ENCODE measurements around the gene STX3.
A peak's percentile ranks its signal among the peaks of the same experiment; 100 is the strongest.

STX3 gene

DNA sequence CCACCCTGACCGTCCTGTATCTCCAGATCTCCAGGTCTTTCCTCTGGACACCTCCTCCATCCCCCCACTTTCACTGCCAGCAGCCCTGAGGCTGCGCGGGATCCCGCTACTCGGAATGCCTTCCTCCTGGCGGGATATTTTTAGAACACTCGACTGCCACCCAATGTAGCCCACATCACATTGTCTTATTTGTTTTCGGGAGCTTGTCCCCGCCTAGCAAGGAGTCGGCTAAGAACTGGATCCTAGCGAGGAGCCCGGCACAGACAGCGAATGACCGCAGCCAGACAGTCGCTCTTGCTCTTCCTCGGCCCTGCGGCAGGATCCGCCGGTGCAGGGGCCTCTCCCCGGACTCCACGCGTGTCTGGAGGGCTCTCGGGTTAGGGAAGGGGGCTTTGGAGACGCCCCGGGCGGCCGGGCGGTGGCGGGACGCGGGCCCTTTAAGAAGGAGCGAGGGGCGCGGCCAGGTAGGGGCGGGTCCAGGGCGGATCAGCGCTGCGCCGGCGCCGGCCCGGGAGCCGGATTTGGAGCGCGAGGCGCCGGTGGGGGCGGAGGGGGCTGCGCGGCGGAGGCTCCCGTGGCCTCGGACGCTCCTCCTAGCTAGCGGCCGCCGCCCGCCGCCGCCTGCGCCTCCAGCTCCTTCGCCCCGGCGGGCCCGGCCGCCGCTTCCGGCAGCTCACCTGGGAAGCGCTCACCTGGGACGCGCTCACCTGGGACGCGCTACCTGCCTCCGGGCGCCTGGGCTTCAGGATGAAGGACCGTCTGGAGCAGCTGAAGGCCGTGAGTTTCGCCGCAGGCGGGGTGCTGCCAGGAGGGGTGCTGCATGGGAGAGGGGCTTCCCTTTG is at the start of gene STX3:
Gene STX3 (plus strand): TSS at position 518 of the 842 bp plus-strand sequence. CDS start 230 bp downstream, at position 748.
- TF ChIP-seq ZNF274 (IDR thresholded peaks at IDR 0.05; ENCODE audit: low read depth, low read length), result no peak
- peak within 1 kb of the TSS; percentile 60 for H3K4me3 ChIP-seq (ENCODE audit: low read length)

DNA sequence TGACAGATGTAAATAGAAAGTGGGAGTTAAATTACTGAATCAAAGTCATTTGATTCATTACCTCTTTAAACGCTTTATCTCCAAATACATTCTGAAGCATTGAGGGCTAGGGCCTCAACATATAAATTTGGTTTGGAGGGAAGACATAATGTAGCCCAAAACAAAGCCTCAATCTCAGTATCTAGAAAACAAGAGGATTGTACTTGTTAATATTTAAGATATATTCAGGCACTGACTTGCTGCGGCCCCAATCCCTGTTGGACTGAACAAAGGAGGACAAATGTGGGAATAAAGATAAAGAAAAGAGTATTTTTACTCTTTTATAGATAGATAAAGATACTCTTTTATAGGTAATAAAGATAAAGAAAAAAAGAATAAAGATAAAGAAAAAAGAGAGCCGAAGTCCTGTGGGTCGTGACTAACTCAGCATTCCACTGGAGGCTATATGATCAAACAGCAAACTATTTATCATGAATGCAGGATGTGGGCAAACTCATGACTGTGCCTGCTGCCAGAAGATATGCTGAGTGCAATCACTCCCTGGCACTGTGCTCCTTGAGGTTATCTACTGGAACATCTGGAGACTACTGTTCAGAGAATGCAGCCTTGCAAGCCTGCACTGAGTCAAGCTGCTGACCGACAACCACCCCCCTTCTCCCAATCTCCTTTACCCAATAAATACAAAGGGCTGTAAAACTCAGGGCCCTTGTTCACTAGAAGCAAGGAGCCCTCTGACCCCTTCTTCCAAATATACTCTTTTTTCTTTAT is 48.5 kb upstream of the STX3 start:
- no peak overlapping the region for H3K4me3 ChIP-seq (ENCODE audit: low read length)
- no peak for TF ChIP-seq ZNF274 (IDR thresholded peaks at IDR 0.05; ENCODE audit: low read depth, low read length)

- TF ChIP-seq ZNF274 (IDR thresholded peaks at IDR 0.05; ENCODE audit: low read depth, low read length), result no peak
- no peak overlapping the region for H3K4me3 ChIP-seq (ENCODE audit: low read length)
Observed at GRCh38 chr11:59707371-59707770, 47.8 kb upstream of the STX3 start.

DNA sequence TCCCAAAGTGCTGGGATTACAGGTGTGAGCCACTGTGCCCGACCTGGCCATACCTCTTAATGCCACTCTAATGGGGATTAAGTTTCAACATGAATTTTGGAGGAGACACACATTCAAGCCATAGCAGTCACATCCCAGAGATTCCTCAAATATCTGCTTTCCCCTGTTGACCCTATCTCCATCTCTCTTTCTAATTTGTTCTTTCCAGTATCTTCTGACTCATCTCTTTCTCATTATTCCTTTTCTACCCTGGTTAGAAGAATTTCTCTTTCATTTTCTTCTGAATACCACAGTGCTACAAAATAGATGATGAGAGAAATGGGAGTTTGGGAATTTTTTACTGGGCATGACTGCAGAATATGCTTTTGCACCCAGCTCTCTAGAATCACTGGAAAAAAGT is 46.6 kb upstream of the STX3 start:
- no peak overlapping the region for H3K4me3 ChIP-seq (ENCODE audit: low read length)
- no peak for TF ChIP-seq ZNF274 (IDR thresholded peaks at IDR 0.05; ENCODE audit: low read depth, low read length)

DNA sequence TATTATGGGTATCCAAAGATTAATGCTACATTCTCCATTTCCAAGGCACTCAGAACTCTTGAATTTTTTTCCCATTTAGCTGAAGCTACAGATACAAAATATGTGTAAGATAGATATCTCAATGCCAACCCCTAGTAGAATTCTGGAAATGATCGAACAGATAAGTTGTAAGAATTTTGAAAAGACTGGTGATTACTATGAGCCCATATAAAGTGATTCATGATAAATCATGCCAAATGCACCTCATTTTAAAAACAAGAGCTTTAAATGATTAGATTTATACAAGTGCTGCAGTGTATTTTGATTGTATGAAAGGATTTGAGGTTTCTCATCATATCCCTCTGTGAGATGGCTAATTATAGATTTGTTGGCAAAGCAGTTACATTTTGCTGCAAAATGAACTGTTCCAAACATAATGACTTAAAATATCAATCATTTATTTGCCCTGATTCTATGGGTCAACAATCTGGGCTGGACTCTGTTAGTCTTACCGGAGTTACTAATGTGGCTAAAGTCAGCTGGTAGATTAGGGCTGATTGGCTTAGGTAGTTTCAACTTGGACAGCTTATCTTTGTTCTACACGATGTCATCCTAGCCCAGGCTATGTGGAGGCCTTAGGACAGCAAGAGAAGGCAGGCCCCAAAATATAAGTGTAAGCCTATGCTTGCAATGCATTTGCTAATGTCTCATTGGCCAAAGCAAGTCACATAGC is 44.9 kb upstream of the STX3 start:
- no peak for TF ChIP-seq ZNF274 (IDR thresholded peaks at IDR 0.05; ENCODE audit: low read depth, low read length)
- no peak overlapping the region for H3K4me3 ChIP-seq (ENCODE audit: low read length)

DNA sequence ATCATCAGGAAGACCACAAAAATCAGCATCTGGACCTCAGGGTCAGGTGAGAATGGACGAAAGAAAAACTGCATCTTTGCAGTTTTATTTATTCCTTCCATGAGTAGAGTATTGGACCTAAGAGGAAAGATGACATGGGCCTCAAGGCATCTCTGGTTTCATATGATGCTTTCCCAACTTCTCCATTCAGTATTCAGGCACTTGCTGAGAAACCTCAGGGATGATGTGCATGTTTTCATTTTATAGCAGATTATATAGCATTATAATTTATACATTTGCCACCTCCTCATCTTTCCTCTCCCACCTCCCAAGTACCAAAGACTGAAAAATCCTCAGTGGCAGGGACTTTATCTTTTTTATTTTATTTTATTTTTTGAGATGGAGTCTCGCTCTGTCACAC is 41.4 kb upstream of the STX3 start, which contains the start of gene OR10V1:
Gene OR10V1 (minus strand): TSS at position 101 of the 400 bp plus-strand sequence. CDS start 0 bp downstream, at position 101.
- no peak for TF ChIP-seq ZNF274 (IDR thresholded peaks at IDR 0.05; ENCODE audit: low read depth, low read length)
- no peak within 1 kb of the TSS for H3K4me3 ChIP-seq (ENCODE audit: low read length)

GRCh38 chr11:59716051-59716450 is 39.1 kb upstream of the STX3 start:
- no peak for TF ChIP-seq ZNF274 (IDR thresholded peaks at IDR 0.05; ENCODE audit: low read depth, low read length)
- no peak overlapping the region for H3K4me3 ChIP-seq (ENCODE audit: low read length)

DNA sequence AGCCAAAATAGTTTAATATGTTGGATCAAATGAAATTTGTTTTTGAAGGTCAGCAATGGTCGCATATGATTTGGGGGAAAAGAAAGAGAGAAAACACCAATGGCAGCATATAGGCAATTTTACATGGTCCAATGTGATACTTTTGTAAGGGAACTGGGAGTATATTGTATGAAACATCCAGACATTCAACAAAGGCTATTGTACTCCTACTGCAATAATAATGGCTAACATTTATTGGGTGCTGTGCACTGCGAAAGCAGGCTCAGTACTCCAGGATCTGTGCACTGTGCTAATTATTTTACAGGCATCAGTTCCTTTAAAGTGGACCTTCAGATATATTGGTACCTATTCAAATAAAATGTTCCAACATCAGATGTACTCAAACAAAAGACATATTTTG is 35.6 kb upstream of the STX3 start:
- H3K4me3 ChIP-seq (ENCODE audit: low read length), result no peak overlapping the region
- TF ChIP-seq ZNF274 (IDR thresholded peaks at IDR 0.05; ENCODE audit: low read depth, low read length), result no peak

- no peak for TF ChIP-seq ZNF274 (IDR thresholded peaks at IDR 0.05; ENCODE audit: low read depth, low read length)
- H3K4me3 ChIP-seq (ENCODE audit: low read length), result no peak overlapping the region
Observed at GRCh38 chr11:59724066-59724465, 31.1 kb upstream of the STX3 start.

- H3K4me3 ChIP-seq (ENCODE audit: low read length), result no peak overlapping the region
- no peak for TF ChIP-seq ZNF274 (IDR thresholded peaks at IDR 0.05; ENCODE audit: low read depth, low read length)
Observed at GRCh38 chr11:59727426-59727825, 27.8 kb upstream of the STX3 start.

DNA sequence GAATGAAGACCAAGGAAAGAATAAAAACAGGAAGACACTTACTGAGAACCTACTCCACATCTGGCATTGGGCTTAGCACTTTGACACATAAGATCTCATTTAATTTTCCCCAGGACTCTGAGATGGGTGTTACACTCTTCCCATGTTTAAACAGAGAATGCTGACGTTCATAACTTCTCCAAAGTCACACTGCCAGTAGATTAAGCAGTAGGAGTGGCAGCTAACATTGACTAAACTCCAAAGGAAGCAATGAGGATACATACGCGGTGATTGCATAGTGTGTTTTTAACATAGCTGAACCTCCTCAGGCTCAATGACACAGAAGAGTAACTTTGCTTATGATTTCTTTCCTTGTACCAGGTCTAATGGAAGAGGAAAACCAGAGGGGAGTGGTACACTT is 27.0 kb upstream of the STX3 start:
- H3K4me3 ChIP-seq (ENCODE audit: low read length), result no peak overlapping the region
- TF ChIP-seq ZNF274 (IDR thresholded peaks at IDR 0.05; ENCODE audit: low read depth, low read length), result no peak

DNA sequence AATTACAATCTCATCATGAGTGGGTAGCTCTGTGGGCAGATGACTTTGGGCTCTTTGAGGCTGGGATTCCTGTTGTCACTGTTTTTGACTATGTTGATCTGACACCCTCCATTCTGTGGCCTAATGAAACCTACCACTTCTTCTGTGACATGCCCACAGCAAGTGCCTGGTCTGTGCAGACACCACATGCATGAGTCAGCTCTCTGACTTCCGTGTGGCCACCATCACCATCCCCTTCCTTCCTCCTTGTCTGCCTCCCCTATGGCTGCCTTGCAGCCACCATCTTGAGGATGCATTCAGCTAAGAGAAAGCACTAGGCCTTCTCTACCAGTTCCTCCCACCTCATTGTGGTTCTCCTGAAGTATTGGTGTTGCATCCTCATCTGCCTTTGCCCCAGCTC is 26.3 kb upstream of the STX3 start:
- H3K4me3 ChIP-seq (ENCODE audit: low read length), result no peak overlapping the region
- TF ChIP-seq ZNF274 (IDR thresholded peaks at IDR 0.05; ENCODE audit: low read depth, low read length), result no peak

- no peak overlapping the region for H3K4me3 ChIP-seq (ENCODE audit: low read length)
- TF ChIP-seq ZNF274 (IDR thresholded peaks at IDR 0.05; ENCODE audit: low read depth, low read length), result no peak
Observed at GRCh38 chr11:59729834-59730233, 25.3 kb upstream of the STX3 start.

GRCh38 chr11:59730896-59731565 is 24.1 kb upstream of the STX3 start:
- no peak for TF ChIP-seq ZNF274 (IDR thresholded peaks at IDR 0.05; ENCODE audit: low read depth, low read length)
- H3K4me3 ChIP-seq (ENCODE audit: low read length), result no peak overlapping the region
